Epithelial cell of prostate (primary cell): ENCODE results near the gene SEC11C.
"Not testable (repeated sequence)": the region's sequence is repeated elsewhere in the genome, so short reads cannot be mapped to it uniquely, and the experiment has no call there.

ENCODE experiments used
- DNase-seq: peaks from one replicate; pipeline ENCODE4 v3.0.0-alpha.2; 2011; ENCODE audit warnings: low read depth, low spot score
- H3K27ac ChIP-seq: fragments of 450-650 bp; 2 replicates; pipeline ENCODE4 v1.5.1; 2017; ENCODE audit warnings: mild to moderate bottlenecking

The SEC11C gene

GRCh38 chr18:59139615-59140301, at the start of gene SEC11C:
SEC11C (plus strand) TSS chr18:59139884; CDS start chr18:59139949, 65 bp downstream.
- peak within 1 kb of the TSS; percentile 61 for H3K27ac ChIP-seq
- peak; percentile 87 for DNase-seq

DNA sequence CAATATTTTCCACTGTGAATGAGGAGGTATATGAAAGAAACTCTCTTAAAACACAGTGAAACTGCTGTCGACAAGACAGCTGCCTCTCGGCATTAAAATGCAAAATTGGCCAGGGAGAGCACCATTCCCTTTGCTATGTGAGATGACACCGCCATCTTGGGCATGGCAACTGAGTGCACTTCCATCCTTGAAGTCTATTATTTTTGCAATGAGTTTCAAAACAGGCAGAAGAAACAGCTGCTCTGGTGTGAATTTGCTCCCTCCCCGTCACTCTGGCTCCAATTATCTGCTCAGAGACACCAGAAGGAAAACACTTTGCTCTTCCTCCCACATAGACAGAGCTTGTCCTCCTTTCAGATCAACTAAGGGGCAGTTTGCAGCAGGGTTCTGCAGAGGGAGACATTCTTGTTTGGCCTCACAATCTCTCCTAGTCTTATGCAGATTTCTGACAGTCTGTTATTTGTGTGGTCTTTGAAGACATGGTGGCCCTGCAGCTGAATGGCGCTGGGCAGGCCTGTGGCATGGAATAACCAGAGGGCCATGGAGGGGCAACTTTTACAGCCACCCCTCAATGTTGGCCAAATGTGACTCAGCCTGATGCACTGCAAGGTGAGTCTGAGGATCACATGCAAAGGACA, 48.6 kb upstream of the SEC11C start:
- no peak for DNase-seq
- no peak overlapping the region for H3K27ac ChIP-seq

DNA sequence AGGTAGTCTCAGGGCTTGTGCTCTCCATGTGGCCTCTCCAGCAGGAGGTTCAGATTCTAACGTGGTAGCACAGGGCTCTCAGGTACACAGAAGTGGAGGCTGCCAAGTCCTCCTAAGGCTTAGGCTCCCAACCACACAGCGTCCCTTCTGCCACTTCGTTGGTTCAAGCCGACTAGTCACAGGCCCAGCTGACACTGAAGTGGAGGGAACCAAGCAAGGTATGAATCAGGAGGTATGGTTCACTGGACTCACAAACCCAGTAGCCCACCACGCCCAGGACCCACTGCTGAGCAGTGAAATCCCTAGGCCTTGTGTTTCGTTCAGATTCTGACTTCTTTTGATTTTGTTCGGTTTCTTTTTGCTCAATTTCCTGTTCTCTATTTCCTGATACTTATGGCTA, 46.0 kb upstream of the SEC11C start:
- no peak overlapping the region for H3K27ac ChIP-seq
- DNase-seq = no peak

GRCh38 chr18:59094569-59094968, 45.1 kb upstream of the SEC11C start:
- no peak for DNase-seq
- H3K27ac ChIP-seq = no peak overlapping the region

- DNase-seq = no peak
- no peak overlapping the region for H3K27ac ChIP-seq
Observed at GRCh38 chr18:59096098-59096789, 43.4 kb upstream of the SEC11C start.

DNA sequence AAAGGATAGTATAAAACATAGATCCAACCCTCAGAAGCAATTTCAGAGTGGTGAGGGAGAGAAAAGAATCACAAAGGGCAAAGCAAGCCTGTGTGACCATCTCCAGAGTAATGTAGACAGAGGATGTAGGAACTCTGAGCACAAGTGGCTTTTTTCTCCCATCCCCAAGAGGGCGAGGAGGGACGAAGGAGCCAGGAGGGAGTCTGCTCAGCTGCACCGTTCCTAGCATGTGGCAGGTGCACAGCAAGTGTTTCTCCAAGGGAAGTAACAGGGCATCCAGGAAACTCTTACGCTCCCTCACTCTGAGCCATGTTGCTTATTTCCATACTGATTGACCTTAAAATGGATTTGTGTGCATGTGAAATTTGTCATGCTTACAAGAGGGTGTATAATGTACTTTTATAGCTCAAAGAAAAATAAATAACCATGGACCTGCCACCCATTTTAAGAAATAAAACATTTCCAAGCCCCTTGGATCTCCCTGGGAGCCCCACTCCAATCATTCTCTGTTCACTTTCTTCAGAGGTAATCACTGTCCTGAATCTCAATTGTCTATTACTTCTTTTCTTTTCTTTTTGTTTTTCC, 37.8 kb upstream of the SEC11C start:
- no peak for DNase-seq
- H3K27ac ChIP-seq = no peak overlapping the region

GRCh38 chr18:59109375-59109774, 30.3 kb upstream of the SEC11C start:
- DNase-seq = no peak
- H3K27ac ChIP-seq = no peak overlapping the region

DNA sequence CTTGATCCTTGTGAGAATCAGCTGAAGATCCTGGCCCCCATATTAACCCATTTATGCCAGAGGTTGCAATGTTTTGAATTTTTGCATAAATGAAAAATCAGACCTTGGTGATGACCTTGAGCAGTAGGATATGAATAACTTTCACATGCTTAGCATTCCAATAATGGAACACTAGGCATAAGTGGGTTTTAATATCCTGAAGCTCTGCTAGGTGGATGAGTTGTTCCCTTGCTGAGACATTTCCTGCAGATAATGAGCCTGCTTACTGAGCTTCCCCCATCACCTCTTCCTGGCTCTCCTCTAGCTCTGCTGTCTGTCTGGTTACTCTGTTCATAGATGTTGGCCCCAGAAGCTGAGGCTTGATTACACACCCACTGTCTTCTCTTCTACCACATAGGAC, 25.5 kb upstream of the SEC11C start:
- DNase-seq = no peak
- H3K27ac ChIP-seq = no peak overlapping the region

DNA sequence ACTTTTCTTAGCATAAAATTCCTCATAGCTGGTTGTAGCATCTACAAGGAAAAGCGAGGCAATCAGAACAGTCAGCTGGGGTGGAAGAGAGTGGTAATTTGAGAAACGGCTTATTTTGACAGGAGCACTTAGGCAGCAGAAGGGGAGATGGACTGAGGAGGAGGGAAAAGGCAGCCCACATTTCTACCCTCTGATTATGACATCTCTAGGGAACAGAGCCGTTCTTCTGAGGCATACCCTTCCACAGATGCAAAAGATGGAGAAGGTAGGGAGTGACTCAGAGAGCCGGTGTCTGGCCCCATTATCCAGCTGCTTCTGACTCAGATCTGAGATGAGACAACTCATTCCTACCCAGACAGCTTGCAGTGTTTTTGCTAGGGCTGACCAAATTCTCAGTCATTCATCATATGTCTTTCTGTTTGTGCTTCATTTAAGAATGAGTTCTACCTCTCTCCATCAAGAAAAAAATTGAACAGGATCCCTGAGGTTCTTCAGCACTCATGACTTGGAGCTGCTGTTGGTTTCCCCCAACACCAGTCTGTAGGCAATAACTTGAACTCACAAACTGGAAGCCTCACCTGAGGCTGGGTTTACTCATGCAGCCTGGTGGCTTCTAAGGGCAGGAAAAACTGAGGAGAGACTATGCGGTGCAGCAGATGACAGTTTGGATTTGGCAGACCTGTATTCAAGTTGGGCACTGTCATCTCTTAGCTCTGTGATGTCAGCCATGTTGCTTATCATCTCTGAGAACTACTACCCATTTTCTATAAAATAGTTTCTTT, 15.9 kb upstream of the SEC11C start:
- peak; percentile 84 for DNase-seq
- H3K27ac ChIP-seq = peak overlapping the region; percentile 36

- DNase-seq = no peak
Observed at GRCh38 chr18:59124370-59124704, 15.3 kb upstream of the SEC11C start.

DNA sequence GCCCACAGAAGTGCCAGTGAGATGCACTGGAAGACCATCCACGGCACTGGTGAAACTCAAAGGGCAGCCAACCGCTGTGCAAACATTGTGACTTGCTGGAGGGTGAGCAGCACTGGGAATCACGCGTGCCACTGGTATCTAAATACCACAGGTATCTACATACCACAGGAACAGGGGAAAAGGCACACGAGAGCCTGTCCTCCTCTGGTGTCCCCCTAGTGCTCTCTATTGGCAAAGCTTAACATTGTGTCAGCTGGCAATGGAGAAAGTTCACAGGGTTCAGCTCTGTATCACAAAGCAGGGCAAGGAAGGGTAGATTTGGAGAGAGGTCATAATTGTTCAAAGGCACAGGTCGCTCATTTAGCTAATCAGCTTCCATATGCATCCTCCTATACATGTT, 12.6 kb upstream of the SEC11C start:
- no peak for DNase-seq
- H3K27ac ChIP-seq = no peak overlapping the region

More at GRCh38 chr18:59124370-59124704, 15.3 kb upstream of the SEC11C start:
- peak overlapping the region; percentile 36 for H3K27ac ChIP-seq

DNA sequence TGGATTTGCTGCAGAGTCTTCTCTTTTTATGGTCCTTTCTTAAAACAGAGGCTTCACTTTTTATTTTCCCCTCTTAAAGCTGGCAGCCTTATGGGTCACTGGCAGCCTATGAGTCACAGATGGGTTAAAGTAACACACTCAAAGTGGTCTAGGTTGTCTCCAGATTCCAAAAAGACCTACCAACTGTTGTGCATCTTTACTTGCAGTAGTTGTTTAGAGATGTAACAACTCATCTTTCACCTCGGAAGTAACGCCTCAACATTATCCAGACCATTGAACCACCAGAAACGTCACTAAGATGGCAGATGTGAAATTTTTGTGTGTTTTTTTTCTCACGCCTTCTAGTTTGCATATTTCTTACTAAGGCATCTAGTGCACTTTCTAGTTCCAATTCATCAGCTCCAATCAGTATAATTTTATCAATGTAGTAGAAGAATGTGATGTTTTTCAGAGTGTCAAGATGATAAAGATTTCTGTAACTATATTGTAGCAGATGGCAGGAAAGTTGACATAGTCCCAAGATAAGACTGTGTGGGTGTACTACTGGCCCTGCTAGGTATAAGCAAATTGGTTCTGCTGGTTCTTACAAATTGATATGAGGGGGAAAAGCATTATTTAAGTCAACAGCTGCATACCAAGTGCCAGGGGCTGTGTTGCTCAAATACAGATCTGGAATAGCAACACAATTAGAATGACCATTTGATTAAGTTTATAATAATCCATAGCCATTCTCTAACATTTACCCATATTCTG, 9.6 kb upstream of the SEC11C start:
- H3K27ac ChIP-seq = no peak overlapping the region
- no peak for DNase-seq

DNA sequence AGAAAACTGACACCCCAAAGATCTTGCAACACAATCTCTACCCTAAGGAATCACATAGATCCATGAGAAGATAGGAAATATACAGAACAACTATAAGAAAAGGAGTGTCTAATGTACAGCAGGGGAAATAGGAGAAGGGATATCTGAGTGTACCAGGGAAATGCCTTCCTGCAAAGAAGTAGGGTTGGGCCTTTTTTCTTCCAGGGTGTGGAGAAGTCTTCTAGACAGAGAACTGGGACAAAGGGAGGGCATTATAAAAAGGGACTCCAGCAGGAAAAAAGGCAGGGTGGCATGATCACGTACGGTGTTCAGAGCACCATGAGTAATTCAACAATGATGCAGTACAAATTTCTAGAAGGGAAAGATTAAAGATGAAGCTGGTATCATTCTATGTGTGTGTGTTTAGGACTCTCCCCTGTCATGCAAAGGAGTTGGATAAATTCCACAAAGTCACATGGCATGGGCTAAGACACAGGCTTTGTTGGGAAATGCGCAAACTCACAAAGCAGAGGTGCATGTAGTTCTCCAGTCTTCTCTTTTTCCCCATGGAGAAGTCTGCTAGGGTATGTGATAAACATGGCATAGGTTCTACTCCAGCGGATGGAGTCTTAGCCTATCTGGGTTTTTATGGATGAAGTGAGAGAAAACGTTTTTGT, 6.7 kb upstream of the SEC11C start:
- no peak overlapping the region for H3K27ac ChIP-seq

GRCh38 chr18:59139291-59139614, 431 bp upstream of the SEC11C start:
- H3K27ac ChIP-seq = peak overlapping the region; percentile 61
- DNase-seq = peak; percentile 45

More for the DNA sequence above, 6.7 kb upstream of the SEC11C start:
- DNase-seq = no peak

DNA sequence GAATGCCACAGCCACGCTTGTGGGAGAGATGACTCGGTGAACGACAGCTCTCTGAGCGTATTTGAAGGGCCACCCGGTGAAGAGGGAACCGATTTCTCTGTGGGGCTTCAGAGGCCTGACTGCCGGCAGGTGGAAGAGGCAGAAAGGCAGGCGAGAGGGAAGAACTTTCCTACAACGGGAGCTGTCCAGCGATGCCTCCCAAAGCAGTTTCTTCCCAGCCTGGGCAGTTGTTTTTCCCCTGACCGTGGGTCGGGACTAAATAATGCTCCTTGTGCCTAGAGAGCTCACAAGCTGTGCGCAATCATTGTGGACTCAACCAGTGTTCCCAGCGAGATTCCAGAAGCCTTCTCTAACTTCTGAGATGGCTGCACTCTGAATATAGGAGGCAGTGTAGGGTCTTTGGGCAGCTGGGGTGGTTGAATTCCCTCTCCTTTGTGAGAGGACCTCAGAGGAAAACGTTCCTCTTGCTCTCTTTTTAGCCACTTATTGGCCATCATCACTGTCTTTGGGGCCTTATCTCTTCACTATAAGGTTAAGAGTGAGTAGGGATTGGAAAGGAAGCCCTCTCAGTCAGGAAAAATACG, 710 bp downstream of the SEC11C start:
- H3K27ac ChIP-seq = no peak overlapping the region
- DNase-seq = no peak

DNA sequence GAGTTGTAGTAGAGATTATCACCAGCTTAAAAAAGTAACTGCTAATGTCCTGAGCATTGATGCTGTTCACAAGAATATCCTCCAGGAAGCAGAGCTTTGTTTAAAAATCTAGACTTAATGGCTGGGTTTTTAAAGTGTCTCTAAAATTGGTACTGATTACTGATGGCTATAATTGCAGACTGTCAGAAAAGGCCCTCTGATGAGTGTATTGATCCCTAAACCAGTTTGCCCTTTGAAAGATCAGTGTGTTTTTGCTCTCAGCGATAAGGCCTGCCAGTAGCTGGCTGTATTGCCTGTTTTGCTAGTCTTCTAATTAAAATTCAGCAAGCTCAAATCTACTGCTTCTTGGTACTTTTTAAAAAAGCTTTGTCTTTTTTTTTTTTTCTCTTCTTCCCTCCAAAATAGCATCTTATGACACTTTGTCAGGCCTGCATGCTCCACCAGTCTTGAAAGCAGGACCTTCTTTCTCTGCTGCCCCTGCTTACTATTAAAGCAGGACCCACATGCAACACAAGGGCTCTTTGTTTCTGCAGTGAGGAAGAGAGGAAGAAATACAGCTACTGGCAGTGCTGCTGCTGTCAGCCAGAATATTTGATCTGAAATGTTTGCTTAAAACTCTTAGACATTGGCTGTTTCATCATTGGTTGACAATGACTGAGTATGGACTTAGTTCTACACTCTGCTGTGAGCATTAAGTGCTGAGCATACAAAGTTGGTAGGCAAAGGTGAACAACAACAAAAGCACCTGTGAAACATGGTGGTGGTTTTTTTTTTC, 1.8 kb downstream of the SEC11C start:
- DNase-seq = no peak
- no peak overlapping the region for H3K27ac ChIP-seq

DNA sequence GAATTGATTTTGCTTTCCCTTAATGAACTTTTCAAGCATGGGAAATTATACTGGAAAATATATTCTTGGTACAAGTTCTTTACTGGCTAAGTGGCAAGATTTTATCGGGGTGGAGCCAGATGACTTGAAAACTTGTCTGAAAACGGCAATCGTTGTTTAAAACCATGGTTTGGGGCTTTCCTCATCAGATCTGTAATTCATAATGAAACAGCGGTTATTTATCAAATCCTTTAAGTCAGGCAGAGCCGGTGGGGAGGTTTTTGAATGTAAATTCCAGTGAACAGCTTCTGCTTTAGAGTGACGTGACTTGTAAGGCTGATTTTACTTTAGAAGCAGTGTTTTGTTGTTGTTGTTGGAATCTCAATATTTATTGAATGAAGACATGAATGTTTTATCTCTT, 2.6 kb downstream of the SEC11C start:
- H3K27ac ChIP-seq = no peak overlapping the region
- DNase-seq = no peak

GRCh38 chr18:59142800-59143416, 3.2 kb downstream of the SEC11C start:
- not testable (repeated sequence) for H3K27ac ChIP-seq, DNase-seq
